ENCODE measurements around the gene F13B. TPM values are rescaled to one million over a fixed set of nuclear protein-coding genes. Genes with fewer than 3 reads are reported as not detected.

Gene F13B
- total RNA-seq, 1 donor from 2014 or later, result not detected

Other genes with a start within 250 kb of the F13B start
- 0.59 TPM for gene CFHR1, start 247.5 kb downstream of the F13B start, total RNA-seq
- gene CFHR4, start 179.2 kb downstream of the F13B start, total RNA-seq, result not detected
- gene CFHR2, start 123.5 kb downstream of the F13B start, total RNA-seq, result not detected
- gene CFHR5, start 89.7 kb downstream of the F13B start, total RNA-seq, result not detected
- gene ASPM, start 79.4 kb upstream of the F13B start, total RNA-seq, result 16.6 TPM
- 20.7 TPM for gene ZBTB41, start 134.0 kb upstream of the F13B start, total RNA-seq
- 0.39 TPM for gene CRB1, start 201.0 kb upstream of the F13B start, total RNA-seq